Neural progenitor cell (in vitro differentiated cells): ENCODE data around the gene ZFYVE21. TPM values are rescaled to one million over a fixed set of nuclear protein-coding genes. Genes with fewer than 3 reads are reported as not detected.

ENCODE experiments used
- DNase-seq: peaks from one replicate; pipeline ENCODE4 v3.0.0-alpha.2; 2016; ENCODE audit warnings: low spot score
- H2AFZ ChIP-seq: fragments of 200-600 bp; sonication (generic); replicated peaks from 2 replicates; pipeline ENCODE4 v1.6.1; 2016; ENCODE audit warnings: antibody characterized with exemption
- H3F3A ChIP-seq: fragments of 200-600 bp; sonication (generic); 2 replicates; pipeline ENCODE4 v1.6.1; 2016; ENCODE audit warnings: antibody characterized with exemption, low read depth
- H3K27ac ChIP-seq: fragments of 200-600 bp; sonication (generic); 2 replicates; pipeline ENCODE4 v1.5.1; 2016; ENCODE audit warnings: mild to moderate bottlenecking
- H3K27me3 ChIP-seq: fragments of 200-600 bp; sonication (generic); 2 replicates; pipeline ENCODE4 v1.6.1; 2016; ENCODE audit warnings: mild to moderate bottlenecking, moderate library complexity
- H3K36me3 ChIP-seq: fragments of 200-600 bp; sonication (generic); 2 replicates; pipeline ENCODE4 v1.5.1; 2016
- H3K4me1 ChIP-seq: fragments of 200-600 bp; sonication (generic); 2 replicates; pipeline ENCODE4 v1.6.1; 2016; ENCODE audit warnings: mixed run types
- H3K4me2 ChIP-seq: fragments of 200-600 bp; sonication (generic); 2 replicates; pipeline ENCODE4 v1.6.1; 2016
- H3K4me3 ChIP-seq: fragments of 200-600 bp; sonication (generic); 2 replicates; pipeline ENCODE4 v1.5.1; 2016
- H3K79me2 ChIP-seq: fragments of 200-600 bp; sonication (generic); 2 replicates; pipeline ENCODE4 v1.6.1; 2016; ENCODE audit warnings: low read depth
- H3K9ac ChIP-seq: fragments of 200-600 bp; sonication (generic); 2 replicates; pipeline ENCODE4 v1.6.1; 2016
- H3K9me3 ChIP-seq: fragments of 200-600 bp; sonication (generic); 2 replicates; pipeline ENCODE4 v1.5.1; 2016; ENCODE audit warnings: low read depth
- H4K20me1 ChIP-seq: fragments of 200-600 bp; sonication (generic); 2 replicates; pipeline ENCODE4 v1.6.1; 2016; ENCODE audit warnings: low read depth
- H3K27ac Mint-ChIP-seq: 3 replicates; pipeline ENCODE4 v1.8.0; 2021; ENCODE audit warnings: mixed read lengths
- H3K27me3 Mint-ChIP-seq: 2 replicates; pipeline ENCODE4 v1.8.0; 2022; ENCODE audit warnings: low read depth, mild to moderate bottlenecking, inconsistent platforms, moderate library complexity, mixed read lengths; ENCODE audit not compliant: insufficient read depth
- H3K36me3 Mint-ChIP-seq: 3 replicates; pipeline ENCODE4 v1.8.0; 2021; ENCODE audit warnings: mixed read lengths
- H3K4me1 Mint-ChIP-seq: 3 replicates; pipeline ENCODE4 v1.8.0; 2021; ENCODE audit warnings: mixed read lengths
- H3K4me3 Mint-ChIP-seq: 3 replicates; pipeline ENCODE4 v1.8.0; 2021; ENCODE audit warnings: mild to moderate bottlenecking, moderate library complexity, mixed read lengths
- H3K9me3 Mint-ChIP-seq: 3 replicates; pipeline ENCODE4 v1.8.0; 2020; ENCODE audit warnings: mixed read lengths
- CTCF ChIP-seq: fragments of 200-600 bp; sonication (generic); IDR thresholded peaks from 2 replicates; pipeline ENCODE4 v1.5.1; 2017; ENCODE audit warnings: antibody characterized with exemption, mild to moderate bottlenecking
- EZH2 ChIP-seq: fragments of 200-600 bp; sonication (generic); IDR thresholded peaks from 2 replicates; pipeline ENCODE4 v1.6.1; 2017; ENCODE audit warnings: antibody characterized with exemption, mild to moderate bottlenecking, moderate library complexity
- EZH2phosphoT487 ChIP-seq: fragments of 200-600 bp; sonication (generic); IDR thresholded peaks from 2 replicates; pipeline ENCODE4 v1.6.1; 2017; ENCODE audit warnings: antibody characterized with exemption
- total RNA-seq: library from RNA; depleted of rRNA; stranded (reverse); fragments of >200 nt; gene quantifications from 2 replicates; pipeline ENCODE4 v1.2.3, GENCODE V29; 2015; ENCODE audit warnings: low replicate concordance

The ZFYVE21 gene
- total RNA-seq, 1 donor from 2014 or later: 46.2 TPM

DNA sequence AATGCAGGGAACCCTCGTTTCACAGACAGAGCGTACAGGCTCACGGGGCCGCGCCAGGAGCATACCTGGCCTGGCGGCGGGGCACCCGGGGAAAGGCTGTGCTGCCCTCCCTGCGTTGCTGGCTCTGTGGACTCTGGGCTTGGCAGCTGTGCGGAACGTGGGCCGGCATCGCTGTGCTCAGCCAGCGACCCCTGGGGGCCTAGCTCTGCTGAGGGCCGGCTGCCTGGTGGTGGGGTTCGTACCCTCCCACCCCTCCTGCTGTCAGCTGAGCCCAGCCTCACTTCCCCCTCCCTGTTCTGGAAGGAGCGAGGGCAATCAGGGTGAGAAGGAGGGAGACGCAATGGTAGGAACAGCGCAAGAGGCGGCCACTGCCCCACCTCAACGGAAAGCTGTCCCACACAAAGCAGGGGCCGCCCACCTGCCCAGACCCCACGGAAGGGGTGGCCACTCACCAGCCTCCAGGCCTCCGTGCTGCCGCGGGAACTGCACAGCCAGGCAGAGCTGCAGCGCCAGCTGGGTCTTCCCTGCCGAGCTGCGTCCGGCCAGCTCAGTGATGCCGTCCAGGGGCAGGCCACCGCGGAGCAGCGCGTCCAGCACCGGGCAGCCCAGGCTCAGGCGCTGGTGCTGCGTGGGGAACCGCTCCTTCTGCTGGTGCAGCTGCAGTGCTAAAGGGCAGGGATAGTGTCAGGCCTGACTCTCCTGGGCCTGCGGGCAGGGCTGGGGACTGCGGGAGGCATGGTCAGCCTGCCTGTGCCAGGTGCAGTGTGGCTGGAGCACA, 8.9 kb upstream of the ZFYVE21 start:
- H3K27ac Mint-ChIP-seq: no peak overlapping the region
- H3K4me3 Mint-ChIP-seq: no peak overlapping the region
- Histone ChIP-seq H3K4me2 (no peak overlapping the region), H3K9ac (no peak overlapping the region), H3F3A (peaks cover 8% of the 10 kb centered on the region), H3K4me1 (peaks cover 6% of the 10 kb centered on the region), H3K9me3 (no peaks in the 10 kb centered on the region), H4K20me1 (peaks cover 46% of the 10 kb centered on the region), H3K4me3 (no peak overlapping the region), H3K79me2 (no peaks in the 10 kb centered on the region), H2AFZ (no peak overlapping the region), H3K36me3 (no peaks in the 10 kb centered on the region), H3K27ac (no peak overlapping the region), H3K27me3 (no peaks in the 10 kb centered on the region)
- peaks cover 34% of the 10 kb centered on the region for H3K4me1 Mint-ChIP-seq
- DNase-seq: no peak
- TF ChIP-seq CTCF (no peak), EZH2 (no peak), EZH2phosphoT487 (no peak)
- peaks cover 5% of the 10 kb centered on the region for H3K27me3 Mint-ChIP-seq
- peaks cover 27% of the 10 kb centered on the region for H3K36me3 Mint-ChIP-seq
- no peaks in the 10 kb centered on the region for H3K9me3 Mint-ChIP-seq

DNA sequence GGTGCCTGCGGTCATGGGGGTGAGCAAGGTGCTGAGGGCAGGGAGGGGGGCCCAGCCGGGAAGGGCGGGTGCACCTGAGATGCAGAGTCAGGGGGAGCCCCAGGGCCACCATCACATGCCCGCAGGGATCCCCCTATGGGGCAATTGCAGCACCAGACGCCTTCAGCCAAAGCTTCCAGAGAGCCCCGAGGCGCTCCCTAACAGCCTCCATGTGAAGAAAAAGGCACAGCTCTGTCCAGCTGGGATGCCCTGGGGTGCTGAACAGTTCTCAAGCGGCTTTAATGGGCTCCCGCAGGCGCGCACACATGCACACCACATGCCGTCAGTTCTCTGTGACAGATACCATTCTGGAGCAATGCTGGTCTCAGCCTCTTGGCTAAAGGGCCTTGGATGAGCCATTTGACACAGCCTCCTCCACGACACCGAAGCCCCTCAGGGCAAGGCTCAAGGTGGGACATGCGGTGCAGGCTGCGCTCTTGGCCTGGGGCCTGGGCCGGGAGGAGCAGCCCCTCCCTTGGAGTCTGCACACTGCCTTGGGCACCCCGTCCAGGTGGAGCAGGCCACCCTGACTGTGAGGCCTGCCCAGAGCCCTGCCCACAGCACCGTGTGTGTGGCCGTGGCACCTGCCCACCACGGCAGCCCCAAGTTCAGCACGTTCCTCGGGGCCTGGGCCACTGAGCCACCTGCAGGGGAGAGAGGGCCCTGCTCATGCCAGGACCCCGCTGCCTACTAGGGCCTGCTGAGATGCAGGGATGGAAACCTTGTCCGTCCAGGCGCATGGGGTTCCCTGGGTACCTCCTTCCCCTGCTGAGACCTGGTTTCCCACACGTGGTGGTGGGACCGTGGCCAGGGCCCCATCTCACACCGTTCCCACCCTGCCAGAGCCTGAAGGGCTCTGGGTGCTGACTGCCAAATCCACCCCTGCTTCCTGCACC, 8.0 kb upstream of the ZFYVE21 start:
- no peak overlapping the region for H3K27ac ChIP-seq
- peaks cover 5% of the 10 kb centered on the region for H3K27me3 Mint-ChIP-seq
- H4K20me1 ChIP-seq: peaks cover 43% of the 10 kb centered on the region
- H3K4me3 Mint-ChIP-seq: no peak overlapping the region
- H3K9me3 ChIP-seq: no peaks in the 10 kb centered on the region
- no peak for DNase-seq
- H3K4me3 ChIP-seq: no peak overlapping the region
- no peak overlapping the region for H3K9ac ChIP-seq
- no peaks in the 10 kb centered on the region for H3K9me3 Mint-ChIP-seq
- no peak overlapping the region for H2AFZ ChIP-seq
- peaks cover 6% of the 10 kb centered on the region for H3K4me1 ChIP-seq
- no peak overlapping the region for H3K4me2 ChIP-seq
- no peak for TF ChIP-seq EZH2phosphoT487
- no peak for TF ChIP-seq EZH2
- no peak for TF ChIP-seq CTCF
- H3K36me3 Mint-ChIP-seq: peaks cover 25% of the 10 kb centered on the region
- H3K79me2 ChIP-seq: peaks cover 3% of the 10 kb centered on the region
- peaks cover 8% of the 10 kb centered on the region for H3F3A ChIP-seq
- H3K27me3 ChIP-seq: no peaks in the 10 kb centered on the region
- H3K4me1 Mint-ChIP-seq: peaks cover 34% of the 10 kb centered on the region
- H3K36me3 ChIP-seq: no peaks in the 10 kb centered on the region
- no peak overlapping the region for H3K27ac Mint-ChIP-seq

GRCh38 chr14:103708750-103709187, 6.8 kb upstream of the ZFYVE21 start:
- TF ChIP-seq EZH2: no peak
- no peak for TF ChIP-seq EZH2phosphoT487
- TF ChIP-seq CTCF: no peak

More at GRCh38 chr14:103708750-103709187, 6.8 kb upstream of the ZFYVE21 start:
- H3K36me3 ChIP-seq: no peaks in the 10 kb centered on the region
- peaks cover 5% of the 10 kb centered on the region for H3K27me3 Mint-ChIP-seq
- peaks cover 16% of the 10 kb centered on the region for H3F3A ChIP-seq
- no peaks in the 10 kb centered on the region for H3K9me3 Mint-ChIP-seq
- peaks cover 21% of the 10 kb centered on the region for H3K36me3 Mint-ChIP-seq
- DNase-seq: no peak
- H3K4me3 ChIP-seq: no peak overlapping the region
- no peaks in the 10 kb centered on the region for H3K27me3 ChIP-seq
- H3K9me3 ChIP-seq: no peaks in the 10 kb centered on the region
- H3K4me1 ChIP-seq: peaks cover 6% of the 10 kb centered on the region
- H3K27ac Mint-ChIP-seq: no peak overlapping the region
- no peak overlapping the region for H2AFZ ChIP-seq
- H3K9ac ChIP-seq: no peak overlapping the region
- H3K79me2 ChIP-seq: peaks cover 15% of the 10 kb centered on the region
- peaks cover 31% of the 10 kb centered on the region for H3K4me1 Mint-ChIP-seq
- no peak overlapping the region for H3K4me2 ChIP-seq
- H3K4me3 Mint-ChIP-seq: no peak overlapping the region
- H3K27ac ChIP-seq: no peak overlapping the region
- H4K20me1 ChIP-seq: peaks cover 51% of the 10 kb centered on the region
